Measurements from ENCODE around the gene BUD31. TPM values are rescaled to one million over a fixed set of nuclear protein-coding genes. Genes with fewer than 3 reads are reported as not detected.

Gene BUD31
- total RNA-seq, 1 donor from 2014 or later: 116 TPM

GRCh38 chr7:99461221-99461620 lies 52.5 kb downstream of the BUD31 start:
- DNase-seq (ENCODE audit: low read depth, low spot score): no peak

GRCh38 chr7:99465421-99465768 lies 56.6 kb downstream of the BUD31 start:
- DNase-seq (ENCODE audit: low read depth, low spot score): no peak

GRCh38 chr7:99468336-99468918 lies 59.7 kb downstream of the BUD31 start:
- no peak for DNase-seq (ENCODE audit: low read depth, low spot score)

Other genes starting within 250 kb of the BUD31 start
- gene KPNA7, start 200.9 kb upstream of the BUD31 start, total RNA-seq: not detected in 2 replicates
- 0.21 and 0.53 TPM in 2 replicates for gene MYH16, start 136.1 kb upstream of the BUD31 start, total RNA-seq
- gene ARPC1A, start 83.1 kb upstream of the BUD31 start, total RNA-seq: 214 and 272 TPM in 2 replicates
- 757 and 888 TPM in 2 replicates for gene ARPC1B, start 34.2 kb upstream of the BUD31 start, total RNA-seq
- 29.1 and 41.7 TPM in 2 replicates for gene PDAP1, start 372 bp upstream of the BUD31 start, total RNA-seq
- gene PTCD1, start 29.8 kb downstream of the BUD31 start, total RNA-seq: 5.3 and 5.4 TPM in 2 replicates
- gene CPSF4, start 30.0 kb downstream of the BUD31 start, total RNA-seq: 31.5 and 37.7 TPM in 2 replicates
- 253 and 290 TPM in 2 replicates for gene ATP5MF, start 57.2 kb downstream of the BUD31 start, total RNA-seq
- 4.8 and 5.9 TPM in 2 replicates for gene ZNF789, start 63.9 kb downstream of the BUD31 start, total RNA-seq
- 27.0 and 31.3 TPM in 2 replicates for gene ZNF394, start 91.3 kb downstream of the BUD31 start, total RNA-seq
- gene ZKSCAN5, start 95.7 kb downstream of the BUD31 start, total RNA-seq: 10.4 and 15.1 TPM in 2 replicates
- gene FAM200A, start 143.1 kb downstream of the BUD31 start, total RNA-seq: 4.8 and 5.4 TPM in 2 replicates
- 8.2 and 20.9 TPM in 2 replicates for gene ZNF655, start 149.7 kb downstream of the BUD31 start, total RNA-seq
- not detected in 2 replicates for gene TMEM225B, start 189.3 kb downstream of the BUD31 start, total RNA-seq
- gene ZSCAN25, start 208.0 kb downstream of the BUD31 start, total RNA-seq: 12.5 and 14.2 TPM in 2 replicates